ENCODE measurements around the gene WDR59.
"Not testable (repeated sequence)": the region's sequence is repeated elsewhere in the genome, so short reads cannot be mapped to it uniquely, and the experiment has no call there.

The WDR59 gene

GRCh38 chr16:74850027-74850426 lies 134.9 kb downstream of the WDR59 start:
- no peak for DNase-seq

- DNase-seq, result no peak
These were observed 137.7 kb downstream of the WDR59 start for GRCh38 chr16:74847202-74847601.

GRCh38 chr16:74846714-74847113 lies 138.2 kb downstream of the WDR59 start:
- DNase-seq, result no peak

- no peak for DNase-seq
These were observed 140.6 kb downstream of the WDR59 start for GRCh38 chr16:74844041-74844980.

GRCh38 chr16:74843381-74844035 lies 141.4 kb downstream of the WDR59 start:
- DNase-seq, result not testable (repeated sequence)

GRCh38 chr16:74842413-74842812 lies 142.5 kb downstream of the WDR59 start:
- no peak for DNase-seq

- DNase-seq, result no peak
These were observed 143.0 kb downstream of the WDR59 start for GRCh38 chr16:74841904-74842303.

- no peak for DNase-seq
These were observed 143.5 kb downstream of the WDR59 start for GRCh38 chr16:74841469-74841868.

GRCh38 chr16:74837056-74837455 lies 147.9 kb downstream of the WDR59 start:
- no peak for DNase-seq

GRCh38 chr16:74836111-74836671 lies 148.7 kb downstream of the WDR59 start:
- DNase-seq, result no peak

GRCh38 chr16:74832228-74832627 lies 152.7 kb downstream of the WDR59 start:
- DNase-seq, result no peak

- no peak for DNase-seq
These were observed 153.5 kb downstream of the WDR59 start for GRCh38 chr16:74831467-74831866.

GRCh38 chr16:74830648-74831047 lies 154.3 kb downstream of the WDR59 start:
- no peak for DNase-seq

- no peak for DNase-seq
These were observed 155.3 kb downstream of the WDR59 start for GRCh38 chr16:74829637-74830036.

GRCh38 chr16:74825941-74826340 lies 159.0 kb downstream of the WDR59 start:
- no peak for DNase-seq

- no peak for DNase-seq
These were observed 159.9 kb downstream of the WDR59 start for GRCh38 chr16:74825016-74825415.
